WERI-Rb-1 (cell line): ENCODE data around the gene KCNIP4.
A peak's percentile ranks its signal among the peaks of the same experiment; 100 is the strongest.

ENCODE experiments used
- DNase-seq: peaks from one replicate; pipeline ENCODE4 v3.0.0-alpha.2; 2020
- H3K27ac ChIP-seq: fragments of 250-450 bp; sonication (Bioruptor Pico); 2 replicates; pipeline ENCODE4 v1.5.1; 2020; ENCODE audit warnings: mild to moderate bottlenecking, moderate library complexity
- H3K27me3 ChIP-seq: fragments of 250-450 bp; sonication (Bioruptor Pico); 2 replicates; pipeline ENCODE4 v1.5.1; 2021; ENCODE audit warnings: mild to moderate bottlenecking, low read depth, moderate library complexity; ENCODE audit not compliant: insufficient read depth, severe bottlenecking
- H3K36me3 ChIP-seq: fragments of 250-450 bp; sonication (Bioruptor Pico); 2 replicates; pipeline ENCODE4 v1.5.1; 2020; ENCODE audit warnings: mild to moderate bottlenecking, moderate library complexity
- H3K4me3 ChIP-seq: 2 replicates; pipeline ENCODE4 v1.5.1; 2011; ENCODE audit warnings: low read depth, mild to moderate bottlenecking, control low read depth, low read length
- H3K9me3 ChIP-seq: fragments of 250-450 bp; sonication (Bioruptor Pico); 2 replicates; pipeline ENCODE4 v1.5.1; 2021; ENCODE audit warnings: mild to moderate bottlenecking, moderate library complexity; ENCODE audit not compliant: severe bottlenecking
- CTCF ChIP-seq: IDR thresholded peaks from 2 replicates; pipeline ENCODE4 v1.5.1; 2011; ENCODE audit warnings: low read depth, mild to moderate bottlenecking, control low read depth, inconsistent platforms, low read length

The KCNIP4 gene

GRCh38 chr4:21856301-21856700 lies 92.3 kb downstream of the KCNIP4 start:
- H3K4me3 ChIP-seq: no peak overlapping the region
- DNase-seq: no peak
- no peak for TF ChIP-seq CTCF
- no peak overlapping the region for H3K27ac ChIP-seq
- peaks cover 6% of the 10 kb centered on the region for H3K36me3 ChIP-seq
- H3K9me3 ChIP-seq: peaks cover 10% of the 10 kb centered on the region
- no peaks in the 10 kb centered on the region for H3K27me3 ChIP-seq

GRCh38 chr4:21849077-21849476 lies 99.5 kb downstream of the KCNIP4 start:
- Histone ChIP-seq H3K27me3 (no peaks in the 10 kb centered on the region), H3K36me3 (no peaks in the 10 kb centered on the region), H3K4me3 (no peak overlapping the region), H3K27ac (peak overlapping the region; percentile 96), H3K9me3 (no peaks in the 10 kb centered on the region)
- no peak for DNase-seq
- TF ChIP-seq CTCF: no peak

DNA sequence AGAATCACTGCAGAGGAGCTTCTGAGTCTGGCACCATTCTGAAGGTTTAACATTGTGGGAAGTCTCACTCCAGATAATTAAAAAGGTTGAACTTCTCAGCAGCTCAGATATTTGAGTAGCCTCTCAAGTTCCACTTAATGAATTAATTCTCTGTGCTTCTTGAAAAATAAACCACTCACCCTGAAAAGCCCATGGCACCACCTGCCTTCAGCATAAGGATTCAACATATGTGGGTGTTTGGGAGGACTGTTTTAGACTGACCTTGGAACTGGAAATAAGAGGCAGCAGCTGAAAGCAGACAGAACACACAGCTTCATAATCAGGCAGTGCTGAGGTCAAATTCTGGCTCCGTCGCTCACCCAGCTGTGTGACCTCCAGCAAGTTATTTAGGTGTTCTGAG lies 100.6 kb downstream of the KCNIP4 start:
- TF ChIP-seq CTCF: peak; percentile 12; the same call in 1 of the 2 replicates
- H3K27me3 ChIP-seq: no peaks in the 10 kb centered on the region
- H3K36me3 ChIP-seq: no peaks in the 10 kb centered on the region
- peak overlapping the region; percentile 10 for H3K4me3 ChIP-seq
- H3K27ac ChIP-seq: peak overlapping the region; percentile 96
- DNase-seq: peak; percentile 85
- no peaks in the 10 kb centered on the region for H3K9me3 ChIP-seq

- H3K4me3 ChIP-seq: no peak overlapping the region
- no peaks in the 10 kb centered on the region for H3K27me3 ChIP-seq
- DNase-seq: no peak
- H3K36me3 ChIP-seq: no peaks in the 10 kb centered on the region
- peak overlapping the region; percentile 96 for H3K27ac ChIP-seq
- no peaks in the 10 kb centered on the region for H3K9me3 ChIP-seq
- TF ChIP-seq CTCF: no peak
These were observed 102.9 kb downstream of the KCNIP4 start for GRCh38 chr4:21845663-21846062.

DNA sequence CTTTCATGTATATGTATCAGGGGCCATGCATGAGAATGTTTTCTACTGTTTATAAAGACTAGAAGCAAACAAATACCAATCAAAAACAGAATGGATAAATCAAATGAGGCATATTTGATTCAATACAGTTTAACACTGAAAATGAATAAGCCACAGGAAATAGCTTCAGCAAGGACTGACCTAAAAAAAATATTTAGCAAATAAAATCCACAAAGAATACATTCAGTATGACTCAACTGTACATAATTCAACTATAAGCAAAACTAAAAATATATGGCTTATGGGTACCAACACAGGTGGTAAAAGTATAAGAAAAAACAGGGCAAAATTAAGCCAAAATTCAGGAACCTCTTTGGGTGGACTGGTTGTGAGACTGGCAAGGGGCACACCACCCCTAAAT lies 112.9 kb downstream of the KCNIP4 start:
- no peak for DNase-seq
- Histone ChIP-seq H3K27ac (no peak overlapping the region), H3K4me3 (no peak overlapping the region), H3K36me3 (no peaks in the 10 kb centered on the region), H3K27me3 (no peaks in the 10 kb centered on the region), H3K9me3 (no peaks in the 10 kb centered on the region)
- TF ChIP-seq CTCF: no peak

DNA sequence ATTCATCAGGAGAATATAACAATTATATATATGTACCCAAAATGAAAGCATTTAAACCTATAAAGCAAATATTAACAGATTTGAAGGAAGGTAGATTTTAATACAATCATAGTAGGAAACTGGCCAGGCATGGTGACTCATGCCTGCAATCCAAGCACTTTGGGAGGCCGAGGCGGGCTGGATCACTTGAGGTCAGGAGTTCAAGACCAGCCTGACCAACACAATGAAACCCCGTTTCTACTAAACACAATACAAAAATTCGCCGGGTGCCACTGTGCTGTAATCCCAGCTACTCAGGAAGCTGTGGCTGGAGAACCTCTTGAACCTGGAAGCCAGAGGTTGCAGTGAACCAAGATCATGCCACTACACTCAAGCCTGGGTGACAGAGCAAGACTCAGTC lies 118.3 kb downstream of the KCNIP4 start:
- no peak for DNase-seq
- H3K9me3 ChIP-seq: no peaks in the 10 kb centered on the region
- H3K27ac ChIP-seq: no peak overlapping the region
- no peaks in the 10 kb centered on the region for H3K27me3 ChIP-seq
- no peak overlapping the region for H3K4me3 ChIP-seq
- no peaks in the 10 kb centered on the region for H3K36me3 ChIP-seq
- TF ChIP-seq CTCF: no peak
